Esophagus muscularis mucosa (tissue), 4 donors: ENCODE measurements around the gene GALNT18. TPM values are rescaled to one million over a fixed set of nuclear protein-coding genes. Genes with fewer than 3 reads are reported as not detected.

Experiments
- DNase-seq: peaks from one replicate; pipeline ENCODE4 v3.0.0-alpha.2; 2017; ENCODE audit errors: extremely low spot score
- H3K27ac ChIP-seq, 4 donors: fragments of 200-600 bp; sonication (generic); replicated peaks in 1 of 4; 1 replicate in 3 of 4; 2 replicates in 1 of 4; pipeline ENCODE4 v1.5.1; 2016 to 2019; ENCODE audit warnings: mild to moderate bottlenecking in 1 of 4
- H3K27me3 ChIP-seq, 4 donors: fragments of 200-600 bp; sonication (generic); one replicate each; pipeline versions ENCODE4 v1.5.1 to v1.6.0; 2016 to 2019
- H3K36me3 ChIP-seq, 4 donors: fragments of 200-600 bp; sonication (generic); one replicate each; pipeline ENCODE4 v1.5.1; 2016 to 2019
- H3K4me1 ChIP-seq, 4 donors: fragments of 200-600 bp; sonication (generic); one replicate each; pipeline ENCODE4 v1.5.1; 2016 to 2019
- H3K4me3 ChIP-seq, 4 donors: fragments of 200-600 bp; sonication (generic); 1 replicate in 2 of 4; 2 replicates in 2 of 4; pipeline ENCODE4 v1.5.1; 2016 to 2019; ENCODE audit warnings: mild to moderate bottlenecking in 4 of 4, moderate library complexity in 1 of 4
- H3K9me3 ChIP-seq, 4 donors: fragments of 200-600 bp; sonication (generic); 1 replicate in 3 of 4; 2 replicates in 1 of 4; pipeline ENCODE4 v1.5.1; 2016 to 2019
- CTCF ChIP-seq, 3 experiments: fragments of 200-600 bp in 2 of 3; fragments of 450-650 bp in 1 of 3; sonication (generic) in 2 of 3; IDR thresholded peaks; one replicate each; pipeline ENCODE4 v1.5.1; 2017 to 2019; ENCODE audit warnings: antibody characterized with exemption in 3 of 3, mild to moderate bottlenecking in 2 of 3, moderate library complexity in 1 of 3
- EP300 ChIP-seq: sonication (generic); formaldehyde crosslinking; IDR thresholded peaks from one replicate; pipeline ENCODE4 v1.6.1; 2017; ENCODE audit warnings: antibody characterized with exemption
- POLR2A ChIP-seq: fragments of 450-650 bp; IDR thresholded peaks from one replicate; pipeline ENCODE4 v1.6.1; 2017; ENCODE audit warnings: antibody characterized with exemption, moderate library complexity, mild to moderate bottlenecking, low read depth
- POLR2AphosphoS5 ChIP-seq, 2 donors: sonication (generic); formaldehyde crosslinking; IDR thresholded peaks; one replicate each; pipeline ENCODE4 v1.6.1; 2017; ENCODE audit warnings: antibody characterized with exemption in 2 of 2
- WGBS: methylation state at CpG from one replicate; pipeline ENCODE4 v1.1.5; 2018; 5-methylcytosine and 5-hydroxymethylcytosine counted together
- intact Hi-C: fragments of 100-400 bp; cut with DNase I; formaldehyde crosslinking; loops from one replicate; pipeline ENCODE4 v1.15.1; 2023
- small RNA-seq, 3 donors: library from RNA; depleted of rRNA; stranded (forward); fragments of <200 nt; gene quantifications; one replicate each; pipeline ENCODE3, GENCODE V24; 2016
- total RNA-seq, 4 donors: library from RNA; depleted of rRNA; stranded (reverse); fragments of >200 nt; gene quantifications; one replicate each; pipeline versions ENCODE4 v1.1.0 to v1.2.1, GENCODE V29; 2016

The GALNT18 gene
- total RNA-seq, 4 donors from 2014 or later, result 29.1 to 67.0 (median 49.3) TPM

DNA sequence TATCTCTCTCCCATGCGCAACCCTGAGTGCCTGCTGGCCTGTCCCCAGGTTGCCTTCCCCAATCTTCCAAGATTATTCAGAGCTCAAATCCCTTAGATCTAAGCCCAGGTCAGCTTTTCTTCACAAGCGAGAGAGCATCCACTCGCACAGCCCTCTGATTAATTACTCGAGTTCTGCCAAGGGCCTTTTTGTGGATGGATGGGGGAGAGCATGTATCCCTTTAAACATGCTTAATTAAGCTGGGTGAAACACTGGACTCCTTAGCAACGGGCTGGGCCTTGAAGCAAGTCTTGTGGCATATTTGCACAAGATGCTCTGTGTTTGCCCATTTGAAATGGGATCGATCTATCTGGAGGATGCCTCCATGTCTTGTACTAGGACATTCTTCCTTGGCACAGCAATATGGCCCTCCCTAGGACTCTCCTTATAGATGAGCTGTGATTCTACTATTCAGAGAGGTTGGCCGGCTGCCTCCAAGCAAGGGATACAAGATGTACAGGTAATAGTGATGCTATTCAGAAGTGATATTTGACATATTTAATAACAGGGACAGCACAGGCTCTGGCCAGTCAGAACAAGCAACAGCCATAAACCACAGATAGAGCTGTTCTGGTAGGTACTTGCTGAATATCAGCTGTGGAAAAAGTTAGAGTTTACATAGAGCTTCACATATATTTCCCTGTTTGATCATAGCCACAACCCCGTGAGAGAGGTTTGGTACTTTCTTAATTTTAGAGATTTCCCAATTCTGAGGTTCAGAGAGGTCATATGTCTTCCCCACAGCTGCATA, 394.3 kb downstream of the GALNT18 start:
- peaks cover 0 to 3% (median 0%) of the 10 kb centered on the region in 4 donors for H3K9me3 ChIP-seq
- intact Hi-C loops, result no loop called here
- 94% methylated on average over 7 of the region's 8 CpGs for WGBS
- peaks cover 0 to 5% (median 2%) of the 10 kb centered on the region in 4 donors for H3K4me1 ChIP-seq
- no peaks in the 10 kb centered on the region for H3K27me3 ChIP-seq
- H3K27ac ChIP-seq, result no peak overlapping the region
- no peaks in the 10 kb centered on the region for H3K36me3 ChIP-seq
- H3K4me3 ChIP-seq, result no peak overlapping the region
- TF ChIP-seq EP300 (no peak), CTCF (IDR thresholded peaks at IDR 0.05) (no peak), POLR2AphosphoS5 (IDR thresholded peaks at IDR 0.05) (no peak), POLR2A (no peak)
- no peak for DNase-seq

Small RNA genes lying within 50 kb of the gene (small RNA-seq; reads per million reads assigned to genes)
- 0 reads per million in 3 donors for gene MIR4299

Other genes starting within 250 kb of the GALNT18 start
- gene USP47, start 220.0 kb upstream of the GALNT18 start, total RNA-seq, result 100 to 1,000 TPM in 2 of 4 donors, 10 to 100 TPM in 2; 86.2 to 112 (median 96.5) TPM